HG03354 (cell line): ENCODE measurements around the gene LHX1.

ENCODE experiments used
- ATAC-seq: cut with Tn5 transposase; IDR thresholded peaks from one replicate; pipeline ENCODE4 v1.9.1; 2021; ENCODE audit warnings: mild to moderate bottlenecking; ENCODE audit not compliant: unreplicated experiment, poor library complexity, severe bottlenecking

The LHX1 gene

DNA sequence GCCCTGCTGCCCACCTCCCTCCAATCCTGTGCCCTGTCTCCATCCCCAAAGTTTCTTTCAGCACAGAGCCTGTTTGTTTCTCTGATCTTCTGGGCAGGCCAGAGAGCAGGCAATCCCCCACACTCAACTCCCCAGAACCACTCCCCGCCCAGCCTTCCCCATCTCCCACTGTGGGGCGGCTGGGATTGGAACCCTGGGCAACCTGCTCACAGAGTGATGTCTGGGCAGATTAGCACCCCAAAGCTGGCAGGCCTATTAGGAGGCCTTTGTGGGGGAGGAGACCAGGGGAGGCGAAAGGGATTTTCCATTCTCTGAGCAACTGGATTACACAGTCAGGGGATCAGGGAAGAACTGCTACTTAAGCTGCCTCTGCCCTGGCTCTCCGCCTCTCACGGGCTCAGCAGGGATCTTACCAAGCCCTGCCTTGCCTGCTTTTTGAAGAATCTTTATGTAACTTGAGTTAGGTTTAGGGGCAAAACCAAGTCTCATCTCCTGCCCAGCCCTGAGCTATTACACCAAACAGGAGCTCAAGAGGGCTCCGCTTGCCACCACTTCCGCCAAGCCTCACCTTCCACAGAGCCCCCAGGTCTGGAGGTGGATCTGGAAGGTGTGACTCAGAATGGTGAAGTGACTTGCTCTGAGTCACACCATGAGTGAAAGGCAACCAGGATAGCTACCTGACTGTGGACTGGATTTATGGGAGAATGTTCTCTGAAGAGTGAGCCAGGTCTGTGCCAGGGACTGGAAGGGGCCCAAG, 16.0 kb upstream of the LHX1 start:
- ATAC-seq, result no peak

DNA sequence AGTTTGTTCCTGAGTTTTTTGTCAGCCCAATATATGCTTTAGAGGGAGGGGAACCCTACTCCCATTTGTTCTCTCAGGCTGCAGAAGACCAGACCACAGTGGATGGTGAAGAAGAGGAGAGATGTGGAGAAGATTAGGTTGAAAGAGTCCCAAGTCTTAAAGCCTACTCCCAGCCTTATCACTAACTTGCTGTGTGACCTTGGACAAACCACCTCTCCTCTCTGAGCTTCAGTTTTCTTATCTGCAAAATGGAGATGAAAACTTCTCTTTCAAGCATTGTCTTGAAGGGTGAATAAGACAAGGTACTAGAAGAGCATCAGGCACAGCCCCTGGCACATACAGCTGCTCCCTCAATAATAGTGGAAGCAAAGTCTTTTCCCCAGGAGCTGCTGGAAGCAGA, 15.1 kb upstream of the LHX1 start:
- no peak for ATAC-seq

DNA sequence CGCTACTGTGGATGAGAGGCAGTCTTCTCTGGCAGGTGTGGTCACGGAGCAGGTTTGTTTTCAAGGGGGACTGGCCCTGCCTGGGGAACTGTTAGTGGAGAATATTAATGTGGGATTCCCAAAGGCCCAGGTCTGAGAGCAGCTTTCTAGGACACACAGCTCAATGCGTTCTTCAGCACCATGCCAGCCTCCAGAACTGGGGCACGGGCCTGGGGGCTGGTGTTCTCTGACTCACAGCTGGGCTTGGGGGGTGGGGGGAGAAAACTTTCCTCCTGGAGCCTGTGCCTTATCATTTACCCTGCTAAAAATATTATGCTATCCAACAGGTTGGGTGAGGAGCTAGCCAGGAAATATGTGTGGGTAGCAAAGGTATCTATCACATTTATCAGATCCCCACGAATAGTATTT, 13.5 kb upstream of the LHX1 start:
- no peak for ATAC-seq

DNA sequence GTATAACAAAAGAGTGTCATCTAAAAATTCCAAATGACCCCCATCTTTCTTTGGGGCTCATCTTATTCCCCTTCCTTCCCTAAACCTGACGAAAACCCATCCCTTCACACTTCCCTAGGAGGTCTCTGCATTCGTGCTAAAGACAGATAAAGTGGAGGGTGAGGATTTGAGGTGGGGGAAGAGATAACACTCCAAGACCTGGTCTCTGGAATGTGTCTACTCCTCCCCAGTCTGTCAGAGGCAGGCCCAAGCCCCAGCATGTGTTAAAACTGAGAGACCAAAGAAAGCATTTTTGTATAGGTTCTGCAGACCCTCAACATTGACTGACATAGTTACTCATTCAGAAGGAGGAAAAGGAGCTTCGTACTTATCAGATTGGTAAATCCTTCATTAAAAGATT, 11.0 kb upstream of the LHX1 start:
- no peak for ATAC-seq

DNA sequence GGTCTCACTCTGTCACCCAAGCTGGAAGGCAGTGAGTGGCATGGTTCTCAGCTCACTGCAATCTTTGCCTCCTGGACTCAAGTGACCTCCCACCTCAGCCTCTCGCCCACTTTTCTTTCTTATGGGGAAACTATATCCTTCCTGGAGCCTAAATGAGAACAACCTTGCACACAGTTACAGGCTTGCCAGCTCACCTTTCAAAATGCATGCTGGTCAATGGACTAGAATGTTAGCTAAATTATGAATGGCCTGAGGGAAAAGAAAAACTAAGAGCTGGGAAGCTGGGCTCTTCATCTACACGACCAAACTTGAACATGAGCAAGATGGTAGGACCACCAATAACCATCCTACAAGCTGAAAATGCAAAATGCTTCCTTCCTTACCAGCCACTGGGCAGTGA, 10.6 kb upstream of the LHX1 start:
- no peak for ATAC-seq

DNA sequence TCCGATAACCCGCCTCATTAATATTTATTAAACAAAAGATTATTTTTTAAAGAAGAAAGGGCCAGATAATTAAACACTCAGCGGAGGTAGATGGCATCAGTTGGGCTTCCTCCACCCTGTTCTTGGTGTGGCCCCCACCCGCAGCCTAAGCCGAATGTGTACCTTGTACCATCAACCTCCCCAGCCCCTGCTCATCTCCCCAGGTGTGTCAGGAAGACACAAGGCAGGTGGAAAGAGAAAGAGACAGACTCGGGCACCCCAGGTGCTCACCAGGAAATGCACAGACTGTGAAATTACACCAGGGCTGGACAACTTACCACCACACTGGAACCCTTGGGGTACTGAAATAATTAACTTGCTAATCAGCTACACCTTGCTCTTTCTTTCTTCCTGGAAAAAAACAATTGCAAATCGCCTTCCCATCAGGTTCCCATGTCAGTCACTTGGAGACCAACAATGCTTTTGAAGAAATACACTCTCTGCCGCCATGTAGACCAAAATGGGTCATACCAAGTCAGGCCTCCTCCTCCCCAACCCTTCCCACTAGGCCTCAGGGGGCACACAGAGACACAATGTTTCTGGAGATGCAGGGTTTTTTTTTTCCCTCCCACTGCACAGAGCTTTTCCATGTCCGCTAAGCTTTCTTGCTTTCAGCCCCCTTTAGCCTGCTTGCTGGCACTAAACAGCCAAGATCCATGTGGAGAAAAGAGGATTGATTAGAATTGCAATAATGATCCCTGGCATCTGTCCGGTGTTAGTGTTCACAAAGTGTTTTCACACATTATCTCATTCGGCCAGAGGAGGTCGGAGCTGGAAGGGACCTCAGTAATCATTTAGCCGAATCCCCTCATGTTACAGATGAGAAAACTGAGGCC, 8.6 kb upstream of the LHX1 start:
- no peak for ATAC-seq

DNA sequence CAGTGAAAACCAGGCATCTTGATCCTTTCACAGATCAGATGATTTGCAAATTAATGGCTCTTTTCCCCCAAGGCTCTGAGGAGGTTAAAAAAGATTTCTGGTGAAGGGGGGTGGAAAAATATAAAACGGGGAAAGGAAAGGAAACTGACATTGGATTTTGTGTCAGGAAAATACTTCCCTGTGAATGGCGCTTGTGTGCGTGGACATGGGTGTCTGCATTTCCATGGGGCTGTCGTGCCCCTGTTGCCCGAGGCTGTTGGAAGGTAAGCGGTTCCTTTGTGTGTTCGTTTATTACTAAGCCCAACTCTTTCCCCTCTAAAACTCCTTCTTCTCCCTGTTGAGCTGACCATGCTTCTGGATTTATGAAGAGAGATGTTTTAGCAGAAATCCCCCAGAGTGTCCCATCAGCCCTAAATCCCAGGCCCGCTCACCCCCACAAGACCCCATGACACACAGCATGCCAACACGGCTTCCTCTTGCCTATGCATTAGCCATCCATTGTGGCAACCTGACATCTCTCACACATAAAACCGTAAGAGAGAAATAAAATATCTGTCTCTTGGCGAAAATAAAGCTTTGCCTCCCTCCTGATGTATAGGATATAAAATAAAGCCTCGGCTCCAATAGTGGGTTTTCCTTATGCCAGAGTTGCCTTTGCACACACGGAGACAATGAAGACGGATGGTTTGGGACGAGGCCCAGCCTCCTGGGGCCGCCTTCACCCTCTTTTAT, 7.3 kb upstream of the LHX1 start:
- ATAC-seq, result no peak

DNA sequence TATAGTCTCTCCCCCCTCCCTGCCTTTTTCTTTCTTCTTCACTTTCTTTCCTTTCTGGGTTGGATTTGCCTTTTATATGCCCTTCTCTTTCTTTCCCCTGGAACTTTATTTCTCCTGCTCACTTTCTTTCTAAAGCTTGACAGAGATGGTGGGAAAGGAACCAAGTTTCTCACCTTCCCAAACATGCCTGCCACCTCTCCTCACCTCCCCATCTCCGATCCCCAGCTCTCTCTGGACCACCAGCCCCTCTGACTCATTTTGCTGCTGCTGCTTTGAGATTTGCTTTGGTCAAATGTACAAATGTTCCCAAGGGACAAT, 6.7 kb upstream of the LHX1 start:
- no peak for ATAC-seq

DNA sequence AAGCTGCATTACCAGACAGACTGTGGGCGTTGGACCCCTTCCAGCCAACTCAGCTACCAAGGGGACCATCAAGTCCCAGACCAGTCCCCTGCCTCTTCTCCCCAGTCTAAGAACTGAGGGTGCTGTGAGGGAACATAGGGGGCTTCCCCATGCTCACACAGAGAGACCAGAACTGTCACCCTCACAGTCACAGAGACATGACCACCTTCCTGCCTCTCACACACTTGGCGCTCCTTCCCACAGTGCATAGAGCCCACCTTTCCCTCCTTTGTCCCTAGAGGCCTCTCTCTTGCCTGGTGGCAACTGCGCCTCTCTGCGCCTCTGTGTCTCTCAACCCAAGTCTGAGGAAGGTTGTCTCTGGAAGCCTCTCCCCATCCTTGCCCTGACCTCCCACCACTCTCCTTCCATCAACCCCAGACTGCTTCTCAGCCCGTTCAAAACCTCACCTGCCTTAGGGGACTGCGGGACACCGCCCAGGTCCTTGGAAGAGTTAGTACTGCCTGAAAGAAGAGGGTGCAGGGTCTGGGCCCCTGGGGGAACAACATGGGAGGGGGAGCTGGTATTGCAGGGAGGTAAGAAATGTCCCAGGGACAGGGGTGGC, 6.1 kb upstream of the LHX1 start:
- ATAC-seq, result no peak

DNA sequence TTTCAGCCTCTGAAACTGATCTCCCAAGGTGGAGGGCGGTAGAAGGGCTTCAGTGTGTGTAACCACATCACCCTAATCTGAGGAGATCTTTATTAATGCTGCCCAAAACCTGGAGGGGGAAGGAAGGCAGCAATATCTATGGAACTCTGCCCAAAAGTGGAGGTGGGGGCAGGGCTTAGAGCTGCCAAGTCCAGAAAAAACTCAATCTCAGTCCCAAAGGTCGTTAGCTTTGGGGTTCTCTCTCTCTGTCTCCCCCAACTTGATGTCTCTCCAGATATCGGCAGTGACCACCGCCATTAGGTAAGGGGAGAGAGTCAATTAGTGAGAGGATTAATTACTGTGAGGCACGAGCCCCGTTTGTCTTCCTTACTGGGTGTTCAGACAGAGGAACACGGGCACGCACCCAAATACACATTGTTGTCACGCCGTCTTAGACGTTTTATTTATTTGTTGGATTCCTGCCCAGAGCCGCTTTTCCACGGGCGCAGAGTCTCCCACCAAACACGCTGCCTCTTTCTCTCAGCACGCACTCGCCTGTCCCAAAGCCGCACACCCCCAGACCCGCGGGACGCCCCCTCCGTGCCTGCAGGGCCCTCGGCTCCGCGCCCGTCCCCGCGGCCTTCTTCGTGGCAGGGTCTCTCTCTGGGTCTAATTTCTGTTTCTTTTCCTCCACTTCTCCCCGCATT, 5.4 kb upstream of the LHX1 start:
- ATAC-seq, result no peak

DNA sequence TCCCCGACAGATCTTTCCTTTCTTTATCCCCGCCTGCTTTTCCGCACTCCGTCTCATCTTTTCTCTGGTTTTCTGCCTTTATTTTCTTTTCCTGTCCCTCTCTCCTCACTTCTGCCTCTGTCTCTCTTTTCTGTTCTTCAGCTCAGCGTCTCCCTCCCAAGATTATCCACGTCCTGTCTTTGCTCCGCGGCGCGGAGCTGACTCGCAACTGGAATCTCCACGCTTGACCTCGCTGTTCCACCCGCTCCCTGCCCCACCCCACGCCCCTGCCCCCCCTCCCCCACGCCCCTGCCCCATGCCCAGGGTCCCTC, 4.9 kb upstream of the LHX1 start:
- no peak for ATAC-seq

DNA sequence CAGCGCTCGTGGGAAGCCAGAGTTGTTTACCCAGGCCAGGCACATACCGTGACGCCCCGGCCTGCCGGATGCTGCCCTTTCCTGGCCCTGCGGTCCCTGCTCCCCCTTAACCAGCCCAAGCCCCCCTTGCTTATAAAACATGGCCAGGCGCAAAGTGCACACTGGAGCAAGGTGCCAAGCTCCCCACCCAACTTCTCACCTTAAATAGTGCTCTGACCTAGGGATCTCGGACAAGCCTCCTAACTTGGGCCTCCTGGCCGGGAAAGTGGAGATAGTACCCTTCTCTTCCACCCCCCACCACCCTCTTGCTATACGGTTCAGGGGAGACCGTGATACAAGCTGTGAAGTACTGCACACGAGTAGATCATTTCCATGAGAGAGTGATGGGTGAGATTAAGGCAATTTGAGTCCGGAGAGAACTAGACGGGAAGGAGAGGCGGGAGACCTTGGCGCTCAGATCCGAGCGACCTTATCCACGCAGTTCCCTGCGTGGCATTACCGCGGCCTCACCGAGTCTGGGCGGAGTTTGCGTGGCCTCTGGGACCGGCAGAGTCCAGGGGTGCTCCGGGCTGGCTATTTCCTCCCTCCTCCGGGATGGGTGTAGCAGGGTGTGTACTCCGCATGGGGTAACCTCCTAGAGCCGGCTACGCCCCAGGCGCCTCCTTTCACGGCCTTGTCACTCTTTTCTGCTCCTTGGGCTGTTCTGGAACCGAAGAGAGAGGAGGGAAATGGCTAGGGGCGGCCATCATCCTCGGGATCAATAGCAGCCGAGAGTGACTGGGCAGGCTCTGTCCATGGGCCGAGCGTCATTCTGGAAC, 4.4 kb upstream of the LHX1 start:
- ATAC-seq, result no peak

DNA sequence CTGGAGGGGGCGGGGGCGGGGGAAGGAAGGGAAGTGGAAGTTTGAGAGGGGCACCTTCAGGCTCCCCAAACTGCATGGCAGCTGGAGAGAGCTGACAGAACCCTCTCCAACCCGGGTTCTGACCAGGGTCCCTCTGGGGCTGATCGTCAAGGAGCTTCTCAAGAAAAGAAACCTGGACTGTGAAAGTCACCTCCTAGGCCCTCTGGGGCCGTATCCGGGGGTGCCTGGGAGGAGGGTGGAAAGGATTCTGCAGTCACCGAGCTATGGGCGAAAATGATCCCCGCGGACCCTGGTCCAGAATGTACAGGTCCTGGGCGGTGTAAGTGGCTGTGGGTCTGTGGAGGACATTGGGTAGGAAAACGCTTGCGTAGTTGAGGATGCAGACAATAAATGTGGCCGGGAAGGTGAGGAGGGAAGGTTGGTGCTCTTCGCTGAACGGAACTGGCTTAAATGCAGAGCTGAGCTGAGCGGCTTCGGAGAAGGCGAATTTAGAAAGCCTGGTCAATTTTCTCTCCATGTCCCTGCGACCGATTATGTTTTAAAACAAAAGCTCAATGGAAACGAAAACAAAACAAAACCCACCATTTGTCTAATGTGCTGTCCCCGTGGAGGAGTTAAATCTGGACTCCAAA, 3.6 kb upstream of the LHX1 start:
- ATAC-seq, result no peak

DNA sequence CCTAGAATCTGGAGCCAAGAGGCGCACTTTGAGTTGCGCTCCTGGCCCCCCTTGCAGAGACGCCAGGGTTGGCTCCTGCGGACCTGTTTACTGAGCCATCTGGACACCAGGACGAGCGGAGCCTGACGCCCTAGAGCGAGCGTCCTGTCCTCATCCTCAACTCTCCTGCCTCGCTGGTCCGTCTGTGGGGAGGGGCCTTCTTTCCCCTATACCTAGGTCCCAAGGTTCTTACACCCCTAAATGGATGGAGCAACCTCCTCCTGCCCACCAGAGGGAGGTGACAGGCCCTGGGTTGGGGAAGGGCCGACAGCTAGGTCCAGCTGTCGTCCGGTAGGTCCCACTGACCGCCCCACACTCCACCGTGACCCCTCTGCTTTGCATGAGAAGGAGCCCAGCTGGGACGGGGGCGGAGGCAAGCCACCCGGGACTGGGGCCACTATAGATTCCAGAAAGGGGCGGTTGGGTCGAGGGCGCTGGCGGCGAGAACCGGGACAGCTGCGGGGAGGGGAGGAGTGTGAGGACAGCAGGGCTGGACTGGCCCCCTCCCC, 3.1 kb upstream of the LHX1 start:
- no peak for ATAC-seq

DNA sequence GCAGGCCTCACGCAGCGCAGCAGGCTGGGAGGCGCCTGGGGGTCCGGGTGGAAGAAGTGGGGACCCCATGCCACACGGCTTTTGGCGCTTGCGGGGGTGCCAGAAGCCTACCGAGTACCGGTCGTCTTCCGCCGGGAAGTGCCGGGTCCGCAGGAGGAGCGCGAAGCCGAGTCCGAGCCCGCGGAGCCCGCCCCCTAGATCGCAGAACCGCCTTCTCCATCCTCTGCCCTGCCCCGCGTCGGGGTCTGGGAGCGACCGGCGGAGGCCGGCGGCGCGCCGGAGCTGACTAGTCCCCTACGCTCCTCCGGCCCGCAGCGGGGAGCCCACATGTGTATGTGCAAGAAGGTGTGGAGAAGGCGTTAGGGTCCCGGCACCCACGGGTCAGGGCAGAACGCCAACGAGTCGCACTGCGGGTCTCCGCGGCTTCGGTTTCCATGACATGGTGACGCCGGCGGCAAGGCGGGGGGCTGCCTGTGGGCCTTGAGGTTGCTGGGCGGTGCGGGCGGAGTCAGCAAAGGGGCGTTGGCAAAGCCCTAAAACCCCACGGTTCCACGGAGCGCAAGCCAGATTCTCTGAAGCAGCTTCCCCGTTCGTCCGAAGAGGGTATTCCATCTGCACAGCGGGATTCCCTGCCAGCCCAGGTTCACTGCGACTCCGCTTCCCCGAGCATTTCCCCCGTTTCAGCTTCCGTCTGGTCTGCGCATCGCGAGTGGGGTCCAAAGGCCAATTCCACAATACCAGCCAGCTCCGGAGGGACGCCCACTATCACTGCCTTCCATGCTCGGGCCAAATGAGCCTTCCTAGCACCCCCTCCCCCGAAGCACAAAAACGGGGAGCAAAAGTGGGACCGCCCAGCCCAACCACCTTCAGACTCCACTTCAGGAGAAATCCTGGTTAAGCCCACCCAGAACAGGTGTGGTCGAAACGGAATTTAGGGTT, 2.3 kb upstream of the LHX1 start:
- ATAC-seq, result no peak

DNA sequence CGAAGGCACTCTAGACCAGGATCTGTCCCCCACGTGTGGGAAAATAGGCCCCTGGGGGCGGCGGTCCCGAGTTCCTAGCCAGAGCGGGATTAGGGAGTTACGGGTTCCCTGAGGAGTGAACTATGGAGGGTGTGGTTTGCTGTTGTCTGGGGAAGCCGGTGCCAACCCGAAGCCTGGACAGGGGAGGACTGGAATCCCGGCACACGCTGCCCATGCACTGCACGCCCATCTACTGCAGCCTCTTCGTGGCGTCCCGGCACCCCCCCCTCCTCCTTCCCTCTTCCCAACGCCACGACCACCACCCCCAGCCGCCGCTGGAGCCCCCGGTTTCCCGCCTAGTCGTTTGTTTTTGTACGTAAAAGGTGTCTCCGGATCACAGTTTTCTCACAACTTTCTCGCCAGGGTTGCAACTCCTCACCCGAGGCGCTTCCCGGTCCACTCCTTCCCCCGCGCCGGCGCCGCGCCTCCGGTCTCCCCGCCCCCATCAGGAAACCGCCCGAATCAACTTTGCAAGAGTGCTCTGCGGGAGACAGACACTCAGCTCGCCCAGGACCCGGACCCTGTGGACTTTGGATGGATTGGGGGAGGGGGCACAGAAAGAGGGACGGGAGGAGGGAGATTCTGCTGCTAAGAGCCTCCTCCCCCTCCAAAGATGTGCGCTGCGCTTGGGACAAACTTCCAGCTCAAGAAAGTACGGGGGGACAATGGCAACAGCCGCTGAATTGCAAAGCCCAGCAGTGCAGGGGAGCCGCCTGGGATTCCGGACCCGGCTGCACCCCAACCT, 1.4 kb upstream of the LHX1 start:
- ATAC-seq, result no peak
